Fibroblast of lung (primary cell): ENCODE data around the gene SEC31B.

Experiments
- EZH2 ChIP-seq: IDR thresholded peaks from 2 replicates; pipeline ENCODE4 v1.5.1; 2012; ENCODE audit warnings: low read length, control low read depth, mild to moderate bottlenecking; ENCODE audit errors: missing control alignments
- TF ChIP-seq, protein P1 (sequence below), 2 donors: IDR thresholded peaks in 1 of 2; conservative IDR thresholded peaks in 1 of 2; 1 replicate in 1 of 2; 2 replicates in 1 of 2; pipeline ENCODE4 v1.5.1; 2011 to 2012; ENCODE audit warnings: low read length in 2 of 2, control low read depth in 1 of 2, inconsistent platforms in 1 of 2, low read depth in 1 of 2, mild to moderate bottlenecking in 1 of 2

DNA sequence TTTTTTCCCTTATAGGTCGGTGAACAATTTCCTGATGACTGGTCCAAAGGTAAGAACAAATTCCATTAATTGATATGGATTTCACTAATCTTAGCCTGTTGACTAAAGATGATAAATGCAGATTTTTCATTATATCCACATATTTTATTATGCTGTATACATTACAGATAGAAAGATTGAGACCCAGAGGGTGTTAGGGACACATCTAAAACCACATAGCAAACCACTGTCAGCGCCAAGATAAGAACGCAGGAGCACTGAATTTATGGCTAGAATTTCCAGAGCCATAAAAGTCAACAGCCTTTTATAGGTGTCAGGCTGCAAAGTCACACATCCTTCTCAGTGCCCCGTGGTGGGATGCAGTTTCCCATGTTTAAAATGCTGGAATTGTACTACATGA lies 40.6 kb downstream of the SEC31B start:
- TF ChIP-seq, protein P1, sequence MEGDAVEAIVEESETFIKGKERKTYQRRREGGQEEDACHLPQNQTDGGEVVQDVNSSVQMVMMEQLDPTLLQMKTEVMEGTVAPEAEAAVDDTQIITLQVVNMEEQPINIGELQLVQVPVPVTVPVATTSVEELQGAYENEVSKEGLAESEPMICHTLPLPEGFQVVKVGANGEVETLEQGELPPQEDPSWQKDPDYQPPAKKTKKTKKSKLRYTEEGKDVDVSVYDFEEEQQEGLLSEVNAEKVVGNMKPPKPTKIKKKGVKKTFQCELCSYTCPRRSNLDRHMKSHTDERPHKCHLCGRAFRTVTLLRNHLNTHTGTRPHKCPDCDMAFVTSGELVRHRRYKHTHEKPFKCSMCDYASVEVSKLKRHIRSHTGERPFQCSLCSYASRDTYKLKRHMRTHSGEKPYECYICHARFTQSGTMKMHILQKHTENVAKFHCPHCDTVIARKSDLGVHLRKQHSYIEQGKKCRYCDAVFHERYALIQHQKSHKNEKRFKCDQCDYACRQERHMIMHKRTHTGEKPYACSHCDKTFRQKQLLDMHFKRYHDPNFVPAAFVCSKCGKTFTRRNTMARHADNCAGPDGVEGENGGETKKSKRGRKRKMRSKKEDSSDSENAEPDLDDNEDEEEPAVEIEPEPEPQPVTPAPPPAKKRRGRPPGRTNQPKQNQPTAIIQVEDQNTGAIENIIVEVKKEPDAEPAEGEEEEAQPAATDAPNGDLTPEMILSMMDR (conservative IDR thresholded peaks at IDR 0.05 in 1 of 2, IDR thresholded peaks at IDR 0.05 in 1 of 2; ENCODE audit: low read depth in 1 of 2, low read length in 2 of 2) = no peak
- no peak for TF ChIP-seq EZH2
